GM12878 (cell line): ENCODE data around the gene NFKB2. TPM values are rescaled to one million over a fixed set of nuclear protein-coding genes. Genes with fewer than 3 reads are reported as not detected.

Source experiments
- ASH2L ChIP-seq: fragments of 300-600, 200-600 bp; sonication (generic); IDR thresholded peaks from 2 replicates; pipeline ENCODE4 v1.6.1; 2017; ENCODE audit warnings: low read depth, mild to moderate bottlenecking, borderline replicate concordance
- ATF7 ChIP-seq: fragments of 450-650 bp; IDR thresholded peaks from 2 replicates; pipeline ENCODE4 v1.6.1; 2016; ENCODE audit warnings: low read depth, mild to moderate bottlenecking
- IRF4 ChIP-seq: IDR thresholded peaks from 2 replicates; pipeline ENCODE4 v1.6.1; 2011; ENCODE audit warnings: low read depth, low read length
- MEF2B ChIP-seq: fragments of 450-650 bp; IDR thresholded peaks from 2 replicates; pipeline ENCODE4 v1.6.1; 2018; ENCODE audit warnings: mild to moderate bottlenecking, moderate library complexity; ENCODE audit not compliant: partially characterized antibody, poor library complexity, severe bottlenecking
- NBN ChIP-seq: fragments of 450-650 bp; IDR thresholded peaks from 2 replicates; pipeline ENCODE4 v1.6.1; 2016
- SREBF1 ChIP-seq: IDR thresholded peaks from 2 replicates; pipeline ENCODE4 v1.6.1; 2012; ENCODE audit warnings: mild to moderate bottlenecking, low read length
- TAF1 ChIP-seq: IDR thresholded peaks from 2 replicates; pipeline ENCODE4 v1.6.1; 2011; ENCODE audit warnings: mild to moderate bottlenecking, low read depth, low read length, borderline replicate concordance
- YBX1 ChIP-seq: fragments of 450-650 bp; IDR thresholded peaks from 2 replicates; pipeline ENCODE4 v1.6.1; 2016; ENCODE audit warnings: antibody characterized with exemption
- ZNF217 ChIP-seq: fragments of 450-650 bp; IDR thresholded peaks from 2 replicates; pipeline ENCODE4 v1.6.1; 2017; ENCODE audit warnings: antibody characterized with exemption, mild to moderate bottlenecking
- polyA plus RNA-seq, 11 experiments: library from polyadenylated mRNA; depleted of rRNA in 4 of 11; unstranded in 6 of 11; stranded (reverse) in 5 of 11; fragments of >200 nt; fragmentation: Nextera tagmentation in 4 of 11; fragmentation: Illumina TruSeq in 1 of 11; extraction: Ambion mirVana in 4 of 11; extraction: Trizol in 1 of 11; gene quantifications; 1 replicate in 1 of 11; 2 replicates in 10 of 11; pipeline versions ENCODE4 v1.2.1 to v1.2.3, GENCODE V29; 2011 to 2016; ENCODE audit warnings: inconsistent platforms in 2 of 11, missing spikeins in 2 of 11, low read depth in 1 of 11
- total RNA-seq, 4 experiments: library from RNA; depleted of rRNA in 3 of 4; stranded (reverse); fragments of >200 nt in 3 of 4; fragmentation: Illumina TruSeq in 1 of 4; extraction: Trizol in 1 of 4; gene quantifications; 2 replicates each; pipeline versions ENCODE4 v1.2.1 to v1.2.3, GENCODE V29; 2013 to 2021
- TF ChIP-seq, protein P1 (sequence below): fragments of 450-650 bp; IDR thresholded peaks from 2 replicates; pipeline ENCODE4 v1.6.1; 2017; ENCODE audit warnings: borderline replicate concordance
- TF ChIP-seq, protein P2 (sequence below): IDR thresholded peaks from 2 replicates; pipeline ENCODE4 v1.6.1; 2011; ENCODE audit warnings: low read depth, mild to moderate bottlenecking, low read length, moderate library complexity, borderline replicate concordance; ENCODE audit errors: extremely low read depth

The NFKB2 gene
- total and polyA plus RNA-seq, 10 of the 15 experiments (the other 5 are each of a cell fraction or from before 2014, with no cell fraction given): 0.56 to 144 (median 49.4) TPM

DNA sequence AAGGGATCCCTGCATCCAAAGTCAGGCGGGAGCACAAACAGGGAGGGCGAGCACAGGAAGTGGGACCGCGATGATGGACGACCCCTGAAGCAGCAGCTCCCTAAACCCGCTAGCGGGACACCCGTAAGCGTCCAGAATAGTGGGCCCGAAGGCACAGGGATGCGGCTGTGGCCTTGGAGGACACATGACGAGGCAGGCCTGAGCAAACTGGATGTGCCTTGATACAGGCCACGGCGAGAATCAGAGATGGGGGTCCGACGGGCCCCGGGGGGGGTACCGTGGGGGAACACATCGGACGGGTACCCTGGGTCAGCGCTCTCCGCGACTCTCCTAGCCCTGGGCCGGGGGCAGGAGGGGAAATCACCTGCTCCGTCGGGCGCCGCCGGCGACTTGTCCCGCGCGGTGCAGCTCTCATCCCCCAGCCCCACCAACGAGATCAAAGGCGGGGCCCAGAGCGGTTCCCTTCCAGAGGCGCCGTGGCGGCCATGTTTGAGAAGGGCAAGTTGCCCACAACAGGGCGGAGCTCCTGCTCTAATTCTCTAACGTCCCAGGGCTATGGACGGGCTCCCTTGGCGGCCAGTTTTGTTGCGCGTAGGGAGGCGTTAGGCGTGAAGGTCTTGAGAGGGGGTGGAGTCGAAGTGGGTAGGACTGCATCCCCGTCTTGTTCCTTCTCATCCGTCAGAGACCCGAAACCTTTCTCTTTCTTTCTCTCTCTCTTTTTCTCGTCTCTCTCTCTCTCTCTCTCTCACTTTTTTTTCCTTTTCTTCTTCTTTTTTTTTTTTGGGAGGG, 36.9 kb downstream of the NFKB2 start, which contains the start of gene CUEDC2 (continued):
- TF ChIP-seq, protein P1, sequence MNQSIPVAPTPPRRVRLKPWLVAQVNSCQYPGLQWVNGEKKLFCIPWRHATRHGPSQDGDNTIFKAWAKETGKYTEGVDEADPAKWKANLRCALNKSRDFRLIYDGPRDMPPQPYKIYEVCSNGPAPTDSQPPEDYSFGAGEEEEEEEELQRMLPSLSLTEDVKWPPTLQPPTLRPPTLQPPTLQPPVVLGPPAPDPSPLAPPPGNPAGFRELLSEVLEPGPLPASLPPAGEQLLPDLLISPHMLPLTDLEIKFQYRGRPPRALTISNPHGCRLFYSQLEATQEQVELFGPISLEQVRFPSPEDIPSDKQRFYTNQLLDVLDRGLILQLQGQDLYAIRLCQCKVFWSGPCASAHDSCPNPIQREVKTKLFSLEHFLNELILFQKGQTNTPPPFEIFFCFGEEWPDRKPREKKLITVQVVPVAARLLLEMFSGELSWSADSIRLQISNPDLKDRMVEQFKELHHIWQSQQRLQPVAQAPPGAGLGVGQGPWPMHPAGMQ: no peak
- no peak for TF ChIP-seq ASH2L
- TF ChIP-seq SREBF1: no peak
- TF ChIP-seq NBN: peak; percentile 96; the same call in 1 of the 2 replicates
- TF ChIP-seq ZNF217: no peak
- TF ChIP-seq MEF2B: no peak
- TF ChIP-seq TAF1: peak; percentile 75
- peak; percentile 69 for TF ChIP-seq ATF7
- TF ChIP-seq IRF4: peak; percentile 43; the same call in 1 of the 2 replicates
- TF ChIP-seq YBX1: no peak
- TF ChIP-seq, protein P2, sequence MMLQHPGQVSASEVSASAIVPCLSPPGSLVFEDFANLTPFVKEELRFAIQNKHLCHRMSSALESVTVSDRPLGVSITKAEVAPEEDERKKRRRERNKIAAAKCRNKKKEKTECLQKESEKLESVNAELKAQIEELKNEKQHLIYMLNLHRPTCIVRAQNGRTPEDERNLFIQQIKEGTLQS: no peak
